Adrenal gland (tissue), 12 donors: ENCODE measurements around the gene BCAR1. TPM values are rescaled to one million over a fixed set of nuclear protein-coding genes. Genes with fewer than 3 reads are reported as not detected.
"Not testable (repeated sequence)": the region's sequence is repeated elsewhere in the genome, so short reads cannot be mapped to it uniquely, and the experiment has no call there.

Experiments used
- DNase-seq, 7 donors: peaks; one replicate each; pipeline ENCODE4 v3.0.0-alpha.2; 2019 to 2020
- H3K27ac ChIP-seq, 5 donors: fragments of 200-600 bp; sonication (generic) in 4 of 5; 1 replicate in 3 of 5; 2 replicates in 2 of 5; pipeline versions ENCODE4 v1.5.1 to v1.8.0; 2016 to 2020; ENCODE audit warnings: mild to moderate bottlenecking in 1 of 5
- H3K27me3 ChIP-seq: fragments of 200-600 bp; 2 replicates; pipeline ENCODE4 v1.8.0; 2021
- H3K36me3 ChIP-seq, 2 donors: fragments of 200-600 bp; replicated peaks in 1 of 2; 1 replicate in 1 of 2; 2 replicates in 1 of 2; pipeline versions ENCODE4 v1.5.1 to v1.8.0; 2018 to 2022
- H3K4me1 ChIP-seq, 2 donors: fragments of 200-600 bp; replicated peaks in 1 of 2; 1 replicate in 1 of 2; 2 replicates in 1 of 2; pipeline versions ENCODE4 v1.5.1 to v1.8.0; 2018 to 2021
- H3K4me3 ChIP-seq, 4 donors: fragments of 200-600 bp; sonication (generic) in 3 of 4; one replicate each; pipeline ENCODE4 v1.5.1; 2016 to 2018
- H3K9me3 ChIP-seq, 3 donors: fragments of 200-600 bp; sonication (generic) in 1 of 3; replicated peaks in 1 of 3; 1 replicate in 2 of 3; 2 replicates in 1 of 3; pipeline versions ENCODE4 v1.5.1 to v1.8.0; 2016 to 2021
- POLR2A ChIP-seq, 2 donors: fragments of 450-650 bp; IDR thresholded peaks; one replicate each; pipeline ENCODE4 v1.6.1; 2017; ENCODE audit warnings: antibody characterized with exemption in 2 of 2, mild to moderate bottlenecking in 2 of 2, moderate library complexity in 1 of 2
- WGBS, 4 donors: extraction: QIAGEN DNeasy Blood & Tissue Kit in 2 of 4; methylation state at CpG; one replicate each; pipeline versions ENCODE4 v1.1.5 to v1.1.7; 2013 to 2017; 5-methylcytosine and 5-hydroxymethylcytosine counted together
- intact Hi-C, 2 donors: fragments of 100-400 bp; cut with DNase I; formaldehyde crosslinking; loops; one replicate each; pipeline versions ENCODE4 v1.14.1 to v1.15.0; 2022 to 2023
- polyA plus RNA-seq, 3 donors: library from polyadenylated mRNA; stranded (reverse); fragments of 200-250 nt in 2 of 3; fragments of 350-450 nt in 1 of 3; fragmentation: Illumina TruSeq in 1 of 3; extraction: RNeasy Lipid Tissue Mini Kit (QIAGEN cat#74804) in 1 of 3; gene quantifications; one replicate each; pipeline ENCODE4 v1.2.3, GENCODE V29; 2013 to 2014
- total RNA-seq, 9 donors: library from RNA; depleted of rRNA in 4 of 9; stranded (reverse); fragments of >200 nt in 4 of 9; fragments of 120-200 nt in 1 of 9; fragmentation: NEBNext Ultra II Directional in 1 of 9; extraction: Animal tissue kit (Norgen Biotek cat#: 25700) in 1 of 9; gene quantifications; one replicate each; pipeline versions ENCODE4 v1.1.0 to v1.2.4, GENCODE V29; 2013 to 2023
- TF ChIP-seq, protein P1 (sequence below), 6 experiments: fragments of 450-650 bp in 4 of 6; fragments of 200-600 bp in 2 of 6; sonication (generic) in 1 of 6; IDR thresholded peaks; 1 replicate in 5 of 6; 2 replicates in 1 of 6; pipeline versions ENCODE4 v1.5.1 to v1.8.0; 2016 to 2021; ENCODE audit warnings: antibody characterized with exemption in 6 of 6, mild to moderate bottlenecking in 2 of 6, moderate library complexity in 1 of 6
- donor health status: healthy with polysubstance abuse.
- donor health status: Bipolar disorder and iron deficiency.
- donor health status: DM: yes; HTN: yes; CAD: no.
- donor health status: DM: no; HTN: no; CAD: no.
- donor health status: DM: no; HTN: no; CAD: no.
- donor health status: DM: yes; HTN: yes; CAD: no.

Gene BCAR1
- total and polyA plus RNA-seq, 12 donors, result 10.2 to 87.7 (median 63.8) TPM

DNA sequence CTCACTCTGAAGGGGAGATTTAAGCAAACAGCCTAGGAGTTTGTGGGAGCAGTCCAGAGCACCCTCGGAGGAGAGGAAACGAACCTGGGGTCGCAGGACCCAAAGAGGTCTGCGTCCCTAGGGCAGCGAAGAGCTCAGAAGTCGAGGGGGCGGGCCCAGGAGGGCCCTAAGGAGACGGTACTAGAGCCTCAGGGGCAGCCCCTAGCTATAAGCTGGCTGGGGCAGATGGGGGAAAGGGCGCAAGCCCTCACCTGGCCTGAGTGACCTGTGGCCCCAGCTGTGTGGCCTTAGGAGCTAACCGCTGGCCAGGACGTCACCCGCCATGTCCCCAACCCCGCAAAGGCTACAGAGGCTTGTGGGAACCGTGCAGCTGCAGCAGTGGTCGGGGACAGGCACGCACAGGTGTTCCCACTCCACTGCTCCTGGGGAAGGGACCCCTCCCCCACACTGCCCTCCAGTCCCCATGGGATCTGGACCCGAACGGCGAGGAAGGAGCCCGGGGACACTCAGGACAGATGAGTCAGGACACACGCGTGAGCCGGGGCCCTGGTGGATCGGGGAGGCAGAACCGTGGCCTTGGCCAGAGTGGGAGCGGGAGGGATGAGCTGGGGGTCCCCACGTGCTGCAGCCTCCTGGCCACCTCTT lies 42.4 kb downstream of the BCAR1 start:
- intact Hi-C loops, result no loop called here
- no peak for TF ChIP-seq POLR2A (IDR thresholded peaks at IDR 0.05)
- TF ChIP-seq, protein P1, sequence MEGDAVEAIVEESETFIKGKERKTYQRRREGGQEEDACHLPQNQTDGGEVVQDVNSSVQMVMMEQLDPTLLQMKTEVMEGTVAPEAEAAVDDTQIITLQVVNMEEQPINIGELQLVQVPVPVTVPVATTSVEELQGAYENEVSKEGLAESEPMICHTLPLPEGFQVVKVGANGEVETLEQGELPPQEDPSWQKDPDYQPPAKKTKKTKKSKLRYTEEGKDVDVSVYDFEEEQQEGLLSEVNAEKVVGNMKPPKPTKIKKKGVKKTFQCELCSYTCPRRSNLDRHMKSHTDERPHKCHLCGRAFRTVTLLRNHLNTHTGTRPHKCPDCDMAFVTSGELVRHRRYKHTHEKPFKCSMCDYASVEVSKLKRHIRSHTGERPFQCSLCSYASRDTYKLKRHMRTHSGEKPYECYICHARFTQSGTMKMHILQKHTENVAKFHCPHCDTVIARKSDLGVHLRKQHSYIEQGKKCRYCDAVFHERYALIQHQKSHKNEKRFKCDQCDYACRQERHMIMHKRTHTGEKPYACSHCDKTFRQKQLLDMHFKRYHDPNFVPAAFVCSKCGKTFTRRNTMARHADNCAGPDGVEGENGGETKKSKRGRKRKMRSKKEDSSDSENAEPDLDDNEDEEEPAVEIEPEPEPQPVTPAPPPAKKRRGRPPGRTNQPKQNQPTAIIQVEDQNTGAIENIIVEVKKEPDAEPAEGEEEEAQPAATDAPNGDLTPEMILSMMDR (IDR thresholded peaks at IDR 0.05), result no peak
- no peak overlapping the region for H3K4me3 ChIP-seq
- DNase-seq, result no peak
- WGBS, 4 donors, result 81 to 87% (median 86%) methylated on average over 15 to 27 of the region's 27 CpGs
- no peaks in the 10 kb centered on the region for H3K4me1 ChIP-seq
- no peaks in the 10 kb centered on the region for H3K36me3 ChIP-seq
- H3K27ac ChIP-seq, result no peak overlapping the region
- no peaks in the 10 kb centered on the region for H3K27me3 ChIP-seq
- H3K9me3 ChIP-seq, result no peaks in the 10 kb centered on the region

DNA sequence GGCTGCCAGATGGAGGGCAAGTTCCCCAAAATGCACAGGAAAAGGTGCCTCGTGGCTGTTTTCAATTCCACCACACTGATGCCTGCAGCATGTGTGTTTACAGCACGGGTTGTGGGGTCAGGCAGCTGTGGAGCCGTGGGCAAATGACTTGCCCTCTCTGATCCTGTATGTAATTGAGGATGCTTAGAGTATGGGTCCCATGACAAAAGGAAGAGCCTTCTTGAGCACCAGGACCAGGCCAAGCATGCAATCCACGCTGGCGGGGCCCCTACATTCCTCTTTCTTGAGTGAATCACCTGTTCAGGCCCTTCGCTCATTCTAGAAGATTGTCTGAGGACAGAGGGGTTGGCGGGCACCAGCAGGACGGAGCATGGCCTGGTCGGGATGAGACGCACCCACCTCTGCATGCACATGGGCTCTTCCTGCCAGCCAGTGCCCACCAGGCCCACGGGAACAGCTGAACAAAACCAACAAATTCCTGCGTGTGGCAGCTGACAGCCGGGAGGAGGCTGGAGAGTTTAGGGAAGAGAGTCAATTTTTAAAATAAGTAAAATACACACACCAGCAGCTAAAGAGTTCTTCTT lies 43.1 kb downstream of the BCAR1 start:
- no peak for DNase-seq
- Histone ChIP-seq H3K36me3 (no peaks in the 10 kb centered on the region), H3K27ac (no peak overlapping the region), H3K27me3 (no peaks in the 10 kb centered on the region), H3K4me1 (no peaks in the 10 kb centered on the region), H3K9me3 (no peaks in the 10 kb centered on the region), H3K4me3 (no peak overlapping the region)
- TF ChIP-seq, protein P1 (IDR thresholded peaks at IDR 0.05), result no peak
- TF ChIP-seq POLR2A (IDR thresholded peaks at IDR 0.05), result no peak
- intact Hi-C loops, result no loop called here
- 83 to 87% (median 85%) methylated on average over 13 of the region's 13 CpGs for WGBS, 4 donors

DNA sequence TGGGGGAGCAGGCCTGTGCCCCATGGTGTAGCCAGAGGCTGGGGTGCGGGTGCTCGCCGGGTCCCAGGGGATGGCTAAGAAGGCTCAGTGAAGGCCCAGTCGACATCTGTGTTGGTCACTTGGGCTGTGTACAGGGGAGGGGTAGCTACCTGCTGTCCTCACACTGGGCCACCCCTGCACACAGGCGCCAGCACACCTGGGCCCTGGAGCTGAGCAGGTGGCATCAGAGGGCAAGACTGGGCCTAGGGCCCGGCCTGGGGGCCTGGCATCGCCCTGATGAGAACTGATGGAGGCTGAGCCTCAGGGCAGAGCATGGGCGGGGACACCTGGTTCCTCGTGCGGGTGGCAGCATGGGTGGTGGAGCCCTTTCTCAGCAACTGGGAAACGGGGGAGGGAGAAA lies 43.6 kb downstream of the BCAR1 start:
- Histone ChIP-seq H3K27me3 (no peaks in the 10 kb centered on the region), H3K9me3 (no peaks in the 10 kb centered on the region), H3K4me1 (no peaks in the 10 kb centered on the region), H3K4me3 (no peak overlapping the region), H3K27ac (no peak overlapping the region), H3K36me3 (no peaks in the 10 kb centered on the region)
- intact Hi-C loops, result loop anchor here in 1 of 2 donors (2.0 kb wide), 1 partner anchor 17 kb away; no protein-coding TSS in a partner anchor
- 87 to 91% (median 90%) methylated on average over 9 to 11 of the region's 11 CpGs for whole genome bisulfite sequencing, 4 donors
- DNase-seq, result no peak
- TF ChIP-seq, protein P1 (IDR thresholded peaks at IDR 0.05), result no peak
- no peak for TF ChIP-seq POLR2A (IDR thresholded peaks at IDR 0.05)

DNA sequence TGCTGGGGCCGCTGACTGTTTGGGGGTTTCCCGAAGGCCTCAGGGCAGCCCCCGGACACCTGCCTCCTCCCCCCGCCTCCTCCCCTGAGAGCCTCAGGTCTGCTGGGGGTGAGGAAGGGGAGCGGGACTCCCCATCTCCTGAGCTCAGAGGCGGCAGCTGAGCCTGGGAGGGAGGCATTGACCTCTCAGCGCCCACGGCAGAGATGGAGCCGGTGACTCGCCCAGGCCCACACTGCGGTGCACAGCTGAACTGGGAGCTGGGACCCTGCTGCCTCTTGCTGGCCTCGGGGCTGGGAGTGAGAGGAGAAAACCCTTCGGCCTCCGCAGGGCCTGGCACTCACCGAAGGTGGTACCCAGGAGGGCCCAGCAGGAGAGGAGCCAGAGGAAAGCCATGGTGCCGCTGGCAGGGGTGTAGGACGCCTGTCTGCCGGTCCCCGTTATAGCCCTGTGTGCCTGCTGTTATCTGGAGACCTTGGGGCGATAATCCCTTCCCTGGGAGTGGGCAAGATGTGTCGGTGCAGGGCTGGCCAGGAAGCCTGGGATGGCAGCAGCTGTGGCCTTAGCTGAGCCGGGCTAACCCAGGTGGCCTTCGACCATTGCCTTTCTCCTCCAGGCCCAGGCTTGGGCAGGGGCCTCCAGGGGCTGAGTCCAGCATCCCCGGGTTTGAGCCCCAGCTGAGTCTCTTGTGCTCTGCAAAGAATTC lies 44.5 kb downstream of the BCAR1 start, which contains the start of gene CTRB2:
Gene CTRB2, minus strand, starts transcription at position 413 of the 703 bp plus-strand sequence. Its CDS starts 20 bp downstream, at position 393.
- H3K4me1 ChIP-seq, result no peaks in the 10 kb centered on the region
- no peaks in the 10 kb centered on the region for H3K27me3 ChIP-seq
- no peak within 1 kb of the TSS for H3K4me3 ChIP-seq
- no peak within 1 kb of the TSS for H3K27ac ChIP-seq
- no peaks in the 10 kb centered on the region for H3K9me3 ChIP-seq
- peak in 1 of 7 donors; percentile 32 for DNase-seq
- intact Hi-C loops, result loop anchor here (1.0 to 2.0 kb wide), 2 partner anchors 17 to 18 kb away; no protein-coding TSS in a partner anchor
- no peaks in the 10 kb centered on the region for H3K36me3 ChIP-seq
- no peak for TF ChIP-seq POLR2A (IDR thresholded peaks at IDR 0.05)
- TF ChIP-seq, protein P1 (IDR thresholded peaks at IDR 0.05), result no peak
- WGBS, 4 donors, result 61 to 69% (median 68%) methylated on average over 7 to 24 of the region's 24 CpGs

DNA sequence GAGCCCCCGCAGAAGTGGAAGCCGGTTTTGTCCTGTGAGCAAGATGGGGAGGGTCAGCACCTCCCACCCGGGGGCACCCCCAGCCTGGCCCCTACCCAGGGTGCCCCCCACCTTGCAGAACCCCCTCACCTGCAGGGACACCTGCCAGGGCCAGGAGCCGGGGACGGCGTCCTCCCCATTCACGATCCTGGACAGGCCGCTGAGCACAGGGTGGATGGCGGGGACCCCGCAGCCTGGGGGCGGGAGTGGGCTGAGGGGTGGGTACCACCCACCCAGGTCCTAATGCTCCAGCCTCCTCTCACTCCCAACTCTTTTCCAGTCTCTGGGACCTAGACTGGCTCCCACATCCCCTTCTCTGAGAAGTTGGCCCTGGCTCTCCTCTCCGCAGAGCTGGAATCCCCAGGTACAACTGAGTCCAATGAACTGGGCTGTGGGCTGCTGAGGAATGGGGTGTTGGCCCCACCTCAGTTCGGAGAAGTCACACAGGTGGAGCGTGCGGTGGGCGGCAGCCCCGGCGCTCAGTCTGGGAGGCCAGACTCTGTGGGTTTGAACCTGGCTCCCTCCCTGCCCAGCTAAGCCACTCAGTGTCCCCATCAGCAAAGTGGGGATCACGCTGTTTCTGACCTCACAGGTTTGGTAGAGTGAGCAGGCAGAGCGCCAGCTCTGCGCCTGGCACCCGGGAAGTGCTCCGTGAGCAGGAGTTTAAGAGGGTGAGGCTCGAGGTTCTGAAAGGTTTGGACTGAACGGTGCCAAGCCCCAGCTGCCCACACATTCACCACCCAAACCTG lies 45.3 kb downstream of the BCAR1 start:
- not testable (repeated sequence) for H3K27me3 ChIP-seq, H3K9me3 ChIP-seq, H3K4me1 ChIP-seq, H3K36me3 ChIP-seq, H3K4me3 ChIP-seq, H3K27ac ChIP-seq, DNase-seq
- intact Hi-C loops, result loop anchor here (1.0 to 2.0 kb wide), 2 partner anchors 18 to 19 kb away; no protein-coding TSS in a partner anchor
- WGBS, 4 donors, result 85 to 91% (median 89%) methylated on average over 9 to 19 of the region's 25 CpGs

DNA sequence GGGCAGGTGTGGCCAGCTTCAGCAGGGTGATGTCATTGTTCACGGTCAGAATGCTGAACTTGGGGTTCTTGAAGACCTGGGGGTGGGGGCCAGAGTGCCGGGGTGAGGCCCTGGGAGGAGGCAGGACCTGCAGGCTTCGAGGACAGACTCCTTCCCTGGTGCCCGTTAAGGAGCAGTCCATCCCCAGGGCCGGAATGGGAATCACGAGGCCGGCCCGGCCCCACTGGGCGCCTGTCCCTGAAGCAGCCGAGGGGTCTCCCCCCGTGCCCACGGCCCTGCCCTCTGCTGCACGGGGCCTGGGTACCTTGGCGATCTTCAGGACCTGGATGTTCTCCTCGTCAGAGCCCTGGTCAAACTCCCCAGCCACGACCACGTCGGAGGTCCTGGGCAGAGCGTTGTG lies 46.0 kb downstream of the BCAR1 start:
- 92% methylated on average over 9 of the region's 19 CpGs; no CpG with 5 or more reads in 3 of the 4 donors for WGBS, 4 donors
- H3K27me3 ChIP-seq, H3K4me1 ChIP-seq, H3K4me3 ChIP-seq, DNase-seq, H3K9me3 ChIP-seq, H3K36me3 ChIP-seq, intact Hi-C loops, H3K27ac ChIP-seq: not testable (repeated sequence)
